CD4-positive, alpha-beta T cell (primary cell): ENCODE data around the gene BACE2. TPM values are rescaled to one million over a fixed set of nuclear protein-coding genes. Genes with fewer than 3 reads are reported as not detected.

ENCODE experiments used
- ATAC-seq: fragments of 200-7000 bp; cut with Tn5 transposase; one replicate; pipeline ENCODE4 v1.10.0; 2022; ENCODE audit warnings: mild to moderate bottlenecking; ENCODE audit not compliant: poor library complexity
- CTCF ChIA-PET: fragments of 350-600 bp; sonication (Branson Sonifier 250); formaldehyde crosslinking; loops from one replicate; lab custom pipeline; 2021; ENCODE audit warnings: antibody characterized with exemption, inconsistent platforms; lab: Charles Lee
- POLR2A ChIA-PET: fragments of 350-600 bp; sonication (Branson Sonifier 250); formaldehyde crosslinking; loops from one replicate; lab custom pipeline; 2021; ENCODE audit warnings: antibody characterized with exemption, inconsistent platforms; lab: Charles Lee
- DNase-seq, 14 experiments: peaks; one replicate each; pipeline ENCODE4 v3.0.0-alpha.2; 2013 to 2020; ENCODE audit warnings: mixed read lengths in 2 of 14
- H3K27ac ChIP-seq, 2 donors: one replicate each; pipeline versions ENCODE4 v1.5.1 to v1.7.0; 2013; ENCODE audit warnings: low read length in 2 of 2, low read depth in 1 of 2, mild to moderate bottlenecking in 1 of 2
- H3K27me3 ChIP-seq, 2 experiments: 1 replicate in 1 of 2; 2 replicates in 1 of 2; pipeline versions ENCODE4 v1.6.1 to v1.7.0; 2013; ENCODE audit warnings: low read length in 2 of 2, control low read depth in 1 of 2, mild to moderate bottlenecking in 1 of 2, moderate library complexity in 1 of 2; ENCODE audit not compliant: insufficient read depth in 2 of 2, control insufficient read depth in 1 of 2
- H3K36me3 ChIP-seq: one replicate; pipeline ENCODE4 v1.6.1; 2013; ENCODE audit warnings: low read length, control low read depth; ENCODE audit not compliant: insufficient read depth
- H3K4me1 ChIP-seq: one replicate; pipeline ENCODE4 v1.6.1; 2013; ENCODE audit warnings: low read length, control low read depth; ENCODE audit not compliant: insufficient read depth
- H3K4me3 ChIP-seq: one replicate; pipeline ENCODE4 v1.5.1; 2013; ENCODE audit warnings: mild to moderate bottlenecking, low read length, moderate library complexity
- H3K9me3 ChIP-seq, 2 experiments: 1 replicate in 1 of 2; 2 replicates in 1 of 2; pipeline versions ENCODE4 v1.6.1 to v1.7.0; 2013; ENCODE audit warnings: low read length in 2 of 2, mild to moderate bottlenecking in 2 of 2, control low read depth in 1 of 2, moderate library complexity in 1 of 2; ENCODE audit not compliant: control insufficient read depth in 1 of 2, insufficient read depth in 1 of 2
- H3K27ac Mint-ChIP-seq: one replicate; pipeline ENCODE4 v1.8.0; 2020; ENCODE audit warnings: mixed read lengths
- H3K27me3 Mint-ChIP-seq: one replicate; pipeline ENCODE4 v1.8.0; 2021; ENCODE audit warnings: mixed read lengths
- H3K36me3 Mint-ChIP-seq: one replicate; pipeline ENCODE4 v1.8.0; 2021; ENCODE audit warnings: low read depth, mixed read lengths
- H3K4me1 Mint-ChIP-seq: one replicate; pipeline ENCODE4 v1.8.0; 2021; ENCODE audit warnings: low read depth, mixed read lengths
- H3K4me3 Mint-ChIP-seq: one replicate; pipeline ENCODE4 v1.8.0; 2020; ENCODE audit warnings: mild to moderate bottlenecking, mixed read lengths
- H3K9me3 Mint-ChIP-seq: one replicate; pipeline ENCODE4 v1.8.0; 2020; ENCODE audit warnings: mixed read lengths
- intact Hi-C, 2 experiments: fragments of 100-400 bp; cut with DNase I in 1 of 2; cut with micrococcal nuclease in 1 of 2; formaldehyde crosslinking; loops; one replicate each; pipeline versions ENCODE4 v1.15.1 to v1.9.0; 2023 to 2025; cut with DNase I, micrococcal nuclease
- total RNA-seq, 174 experiments: library from RNA in 2 of 174; stranded (reverse) in 2 of 174; gene quantifications; one replicate each; pipeline ENCODE4 v1.2.3 and lab custom pipeline; 2021 to 2026
- TF ChIP-seq, protein P1 (sequence below): fragments of 200-600 bp; IDR thresholded peaks from one replicate; pipeline ENCODE4 v1.8.0; 2022; ENCODE audit warnings: antibody characterized with exemption, mild to moderate bottlenecking

BACE2 gene
- total RNA-seq, 2 experiments from 2014 or later: 0.16 TPM; not detected in 1

DNA sequence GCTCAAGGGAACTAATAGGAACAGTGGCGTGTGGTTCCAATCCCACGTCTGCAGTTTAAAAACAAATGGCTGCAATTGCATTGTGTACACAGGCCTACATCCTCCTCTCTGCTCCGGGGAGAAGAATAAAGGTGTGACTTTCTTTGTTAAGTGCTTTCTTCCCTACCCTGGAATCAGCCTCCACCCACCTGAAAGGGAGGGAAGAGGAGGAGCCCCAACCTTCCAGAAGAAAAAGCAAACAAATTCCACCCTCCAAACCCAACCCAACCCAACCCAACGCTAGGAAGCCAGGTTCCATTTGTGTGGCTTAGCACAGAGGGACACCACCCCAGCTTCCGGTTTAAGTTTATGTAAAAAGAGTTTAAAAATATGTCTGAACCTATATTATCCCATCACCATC, 11.8 kb upstream of the BACE2 start:
- Histone ChIP-seq H3K9me3 (peaks cover 7 to 10% of the 10 kb centered on the region in 2 experiments), H3K36me3 (no peaks in the 10 kb centered on the region), H3K4me1 (no peaks in the 10 kb centered on the region), H3K27ac (no peak overlapping the region), H3K4me3 (no peak overlapping the region), H3K27me3 (peaks cover 5 to 8% of the 10 kb centered on the region in 2 experiments)
- no peak overlapping the region for H3K27ac Mint-ChIP-seq
- peaks cover 35% of the 10 kb centered on the region for H3K27me3 Mint-ChIP-seq
- H3K36me3 Mint-ChIP-seq: no peaks in the 10 kb centered on the region
- intact Hi-C loops: no loop called here
- DNase-seq (no peak), ATAC-seq (no peak)
- H3K9me3 Mint-ChIP-seq: peaks cover 7% of the 10 kb centered on the region
- ChIA-PET POLR2A (no interaction called here), CTCF (no interaction called here)
- H3K4me1 Mint-ChIP-seq: no peaks in the 10 kb centered on the region
- no peak overlapping the region for H3K4me3 Mint-ChIP-seq
- TF ChIP-seq, protein P1, sequence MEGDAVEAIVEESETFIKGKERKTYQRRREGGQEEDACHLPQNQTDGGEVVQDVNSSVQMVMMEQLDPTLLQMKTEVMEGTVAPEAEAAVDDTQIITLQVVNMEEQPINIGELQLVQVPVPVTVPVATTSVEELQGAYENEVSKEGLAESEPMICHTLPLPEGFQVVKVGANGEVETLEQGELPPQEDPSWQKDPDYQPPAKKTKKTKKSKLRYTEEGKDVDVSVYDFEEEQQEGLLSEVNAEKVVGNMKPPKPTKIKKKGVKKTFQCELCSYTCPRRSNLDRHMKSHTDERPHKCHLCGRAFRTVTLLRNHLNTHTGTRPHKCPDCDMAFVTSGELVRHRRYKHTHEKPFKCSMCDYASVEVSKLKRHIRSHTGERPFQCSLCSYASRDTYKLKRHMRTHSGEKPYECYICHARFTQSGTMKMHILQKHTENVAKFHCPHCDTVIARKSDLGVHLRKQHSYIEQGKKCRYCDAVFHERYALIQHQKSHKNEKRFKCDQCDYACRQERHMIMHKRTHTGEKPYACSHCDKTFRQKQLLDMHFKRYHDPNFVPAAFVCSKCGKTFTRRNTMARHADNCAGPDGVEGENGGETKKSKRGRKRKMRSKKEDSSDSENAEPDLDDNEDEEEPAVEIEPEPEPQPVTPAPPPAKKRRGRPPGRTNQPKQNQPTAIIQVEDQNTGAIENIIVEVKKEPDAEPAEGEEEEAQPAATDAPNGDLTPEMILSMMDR: no peak

DNA sequence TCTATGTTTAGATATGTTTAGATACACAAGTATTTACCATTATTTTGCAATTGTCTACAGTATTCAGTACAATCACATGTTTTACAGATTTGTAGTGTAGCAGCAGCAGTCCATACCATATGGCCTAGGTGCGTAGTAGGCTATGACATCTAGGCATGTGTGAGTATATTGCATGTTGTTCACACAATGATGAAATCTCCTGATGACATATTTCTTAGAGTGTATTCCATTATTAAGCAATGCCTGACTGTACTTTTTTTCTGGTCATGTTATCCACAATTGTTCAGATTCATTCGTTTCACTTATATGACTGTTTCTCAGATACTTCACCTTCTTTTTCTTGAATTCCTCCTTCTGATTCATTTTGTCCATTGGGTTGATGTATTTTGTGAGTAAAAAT, 9.9 kb upstream of the BACE2 start:
- Mint-ChIP-seq H3K27me3 (peaks cover 37% of the 10 kb centered on the region), H3K27ac (no peak overlapping the region), H3K9me3 (peaks cover 7% of the 10 kb centered on the region), H3K4me3 (no peak overlapping the region), H3K4me1 (no peaks in the 10 kb centered on the region), H3K36me3 (no peaks in the 10 kb centered on the region)
- CTCF ChIA-PET: no interaction called here
- H3K27me3 ChIP-seq: peaks cover 5 to 15% of the 10 kb centered on the region in 2 experiments
- H3K36me3 ChIP-seq: no peaks in the 10 kb centered on the region
- intact Hi-C loops: no loop called here
- no peak overlapping the region for H3K4me3 ChIP-seq
- no peaks in the 10 kb centered on the region for H3K4me1 ChIP-seq
- DNase-seq: no peak
- no peak for ATAC-seq
- POLR2A ChIA-PET: no interaction called here
- TF ChIP-seq, protein P1: no peak
- no peak overlapping the region for H3K27ac ChIP-seq
- peaks cover 0 to 6% of the 10 kb centered on the region in 2 experiments for H3K9me3 ChIP-seq

DNA sequence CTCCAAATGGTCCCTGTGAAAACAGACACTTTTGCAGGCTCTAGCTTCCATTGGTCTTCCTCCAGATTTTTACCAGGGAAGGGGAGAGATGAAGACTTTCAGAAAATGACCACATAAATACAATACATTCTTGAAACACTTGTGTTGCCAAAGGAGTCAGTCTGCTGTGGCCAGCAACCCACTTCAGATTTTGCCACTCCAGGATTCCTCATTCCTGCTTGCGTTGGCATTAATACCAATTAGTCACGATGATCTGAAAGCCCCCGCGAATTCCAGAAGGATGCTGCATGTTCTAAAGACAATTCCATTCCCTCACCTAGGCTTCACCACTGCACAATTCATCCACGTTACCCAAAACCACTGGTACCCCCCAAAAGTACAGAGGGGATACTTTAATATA, 7.9 kb upstream of the BACE2 start:
- H3K27ac Mint-ChIP-seq: no peak overlapping the region
- peaks cover 7% of the 10 kb centered on the region for H3K9me3 Mint-ChIP-seq
- peaks cover 0 to 21% of the 10 kb centered on the region in 2 experiments for H3K27me3 ChIP-seq
- intact Hi-C loops: no loop called here
- TF ChIP-seq, protein P1: no peak
- no peak overlapping the region for H3K4me3 ChIP-seq
- H3K27me3 Mint-ChIP-seq: peaks cover 47% of the 10 kb centered on the region
- no peak overlapping the region for H3K27ac ChIP-seq
- CTCF ChIA-PET: no interaction called here
- no peaks in the 10 kb centered on the region for H3K36me3 Mint-ChIP-seq
- ATAC-seq (no peak), DNase-seq (no peak)
- POLR2A ChIA-PET: no interaction called here
- no peak overlapping the region for H3K4me3 Mint-ChIP-seq
- H3K9me3 ChIP-seq: no peaks in the 10 kb centered on the region
- no peaks in the 10 kb centered on the region for H3K36me3 ChIP-seq
- no peaks in the 10 kb centered on the region for H3K4me1 ChIP-seq
- no peaks in the 10 kb centered on the region for H3K4me1 Mint-ChIP-seq
